Measurements from ENCODE around the gene SUGCT.
"Not testable (repeated sequence)": the region's sequence is repeated elsewhere in the genome, so short reads cannot be mapped to it uniquely, and the experiment has no call there.

The SUGCT gene

DNA sequence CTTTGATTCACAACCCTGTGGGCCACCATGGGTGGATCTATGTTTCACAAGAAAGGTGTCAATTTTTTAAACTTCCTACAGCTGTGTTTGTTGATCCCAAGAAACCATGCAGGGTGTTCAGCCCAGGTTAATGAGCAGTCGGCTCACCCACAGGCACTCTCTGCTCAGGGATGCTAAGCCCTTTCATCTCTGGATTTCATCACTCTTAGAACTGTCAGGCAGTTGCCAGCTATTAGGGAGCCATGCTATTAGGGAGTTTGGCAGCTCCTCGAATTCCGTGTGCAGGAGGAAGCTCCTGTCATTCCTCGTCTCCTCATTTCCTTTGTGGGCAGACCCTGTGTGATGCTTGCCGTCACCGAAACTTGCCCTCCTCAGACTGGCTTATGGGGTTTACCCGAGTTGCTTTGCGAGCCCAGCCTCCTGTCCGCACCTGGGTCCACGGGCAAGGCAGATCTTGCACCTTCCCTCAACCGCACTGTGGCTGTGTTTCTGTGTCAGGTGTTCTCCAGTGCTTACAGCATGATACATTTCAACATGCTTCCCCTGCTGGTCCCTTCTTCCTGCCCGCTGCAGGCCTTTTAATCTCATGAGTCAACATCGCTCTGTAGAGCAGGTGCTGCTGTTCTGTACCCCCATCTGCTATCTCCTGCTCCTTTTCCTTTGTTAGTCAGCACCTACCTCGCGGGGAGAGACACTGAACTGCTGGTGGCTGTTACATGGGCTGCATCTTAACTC is 509.8 kb downstream of the SUGCT start:
- DNase-seq: no peak

DNA sequence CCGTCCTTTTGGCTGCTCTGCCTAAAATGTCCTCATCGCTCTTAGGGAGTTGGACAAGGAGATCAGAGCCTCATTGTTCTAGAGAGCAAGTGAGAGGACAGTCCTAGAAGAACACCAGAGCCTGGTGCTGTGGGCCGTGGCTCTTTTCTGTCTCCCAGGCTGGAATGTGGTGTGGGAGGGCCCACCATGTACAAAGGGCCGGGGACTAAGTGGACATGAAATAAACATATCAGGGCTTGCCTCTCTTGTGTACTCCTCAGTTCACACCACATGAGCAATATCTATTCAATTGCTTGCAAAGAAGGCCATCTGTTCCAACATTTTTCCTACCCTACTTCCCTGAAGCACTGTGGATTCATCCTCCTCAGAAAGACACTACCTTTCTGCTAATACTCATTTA is 510.4 kb downstream of the SUGCT start:
- DNase-seq: no peak

DNA sequence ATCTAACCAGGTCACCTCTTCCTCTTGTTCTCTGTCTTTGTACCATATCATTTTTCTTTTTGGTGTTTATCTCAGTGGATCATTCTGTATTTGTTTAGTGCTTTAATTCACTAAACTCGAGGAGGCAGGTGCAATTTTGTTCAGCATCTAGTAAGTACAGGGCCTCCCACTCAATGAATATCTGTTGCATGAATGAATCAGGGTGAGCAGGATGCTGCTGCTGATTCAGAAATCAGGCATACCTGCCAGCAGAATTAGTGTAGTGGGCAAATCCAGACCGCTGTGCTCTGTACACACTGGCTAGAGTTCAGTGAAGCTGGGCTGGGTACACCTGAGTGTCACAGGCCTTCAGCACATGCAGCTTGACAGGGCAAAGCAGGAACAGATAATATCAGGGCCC is 511.9 kb downstream of the SUGCT start:
- DNase-seq: no peak

DNA sequence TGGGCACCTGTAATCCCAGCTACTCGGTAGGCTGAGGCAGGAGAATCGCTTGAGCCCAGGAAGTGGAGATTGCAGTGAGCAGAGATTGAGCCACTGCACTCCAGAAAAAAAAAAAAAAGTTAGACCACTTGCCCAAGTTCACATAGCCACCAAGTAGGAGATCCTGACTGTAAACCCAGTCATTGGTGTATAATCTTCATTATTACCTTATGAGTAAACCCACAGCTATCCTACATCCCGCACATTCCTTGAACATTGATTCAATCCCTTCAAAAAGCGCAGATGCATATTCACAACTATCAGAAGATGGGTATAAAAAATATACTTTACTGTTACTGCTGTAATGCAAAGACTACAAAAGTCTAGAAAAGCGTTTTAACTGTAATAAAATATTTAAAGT is 512.9 kb downstream of the SUGCT start:
- DNase-seq: no peak

DNA sequence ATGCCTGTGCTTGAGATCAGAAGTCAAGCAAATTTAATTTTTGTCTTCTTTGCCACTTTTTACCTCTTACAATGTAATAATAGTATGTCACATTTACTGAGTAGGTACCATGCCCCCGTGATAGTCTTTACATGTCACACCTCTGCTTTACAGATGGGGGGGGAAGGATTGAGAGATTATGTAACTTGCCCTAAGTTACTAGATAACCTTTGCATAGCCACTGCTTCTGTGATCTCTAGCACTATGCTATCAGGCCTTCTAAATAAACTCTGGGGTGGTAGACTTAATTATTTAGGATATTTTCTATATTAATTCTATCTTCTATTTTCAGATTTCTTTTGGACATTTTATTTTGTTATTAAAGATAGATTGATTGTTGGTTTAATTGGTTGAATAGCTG is 514.4 kb downstream of the SUGCT start:
- DNase-seq: no peak

DNA sequence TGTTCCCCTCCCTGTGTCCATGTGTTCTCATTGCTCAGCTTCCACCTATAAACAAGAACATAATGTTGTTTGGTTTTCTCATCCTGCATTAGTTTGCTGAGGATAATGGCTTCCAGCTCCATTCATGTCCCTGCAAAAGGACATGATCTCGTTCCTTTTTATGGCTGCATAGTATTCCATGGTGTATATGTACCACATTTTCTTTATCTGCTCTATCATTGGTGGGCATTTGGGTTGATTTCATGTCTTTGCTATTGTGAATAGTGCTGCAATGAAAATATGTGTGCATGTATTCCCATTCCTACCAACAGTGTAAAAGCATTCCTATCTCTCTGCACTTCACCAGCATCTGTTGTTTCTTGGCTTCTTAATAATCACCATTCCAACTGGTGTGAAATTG is 516.1 kb downstream of the SUGCT start:
- DNase-seq: not testable (repeated sequence)

DNA sequence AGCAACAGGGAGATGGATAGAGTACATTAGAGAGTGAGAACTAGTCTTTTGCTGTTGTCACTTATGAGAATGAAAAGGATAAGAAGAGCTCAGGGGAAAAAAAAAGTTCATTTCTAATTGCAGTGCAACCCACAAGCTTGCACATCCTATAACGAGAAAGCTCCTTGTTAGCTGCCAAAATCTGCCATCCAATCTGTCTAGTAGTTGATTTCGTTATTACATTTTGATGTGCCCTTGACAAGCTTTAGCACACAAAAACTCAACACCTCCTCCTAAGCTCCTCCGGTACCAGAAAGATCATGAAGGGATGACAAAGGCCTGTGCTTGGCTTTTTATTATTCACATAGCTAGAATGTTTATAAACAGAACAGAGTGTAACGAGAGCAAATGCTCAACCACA is 519.4 kb downstream of the SUGCT start:
- DNase-seq: no peak

DNA sequence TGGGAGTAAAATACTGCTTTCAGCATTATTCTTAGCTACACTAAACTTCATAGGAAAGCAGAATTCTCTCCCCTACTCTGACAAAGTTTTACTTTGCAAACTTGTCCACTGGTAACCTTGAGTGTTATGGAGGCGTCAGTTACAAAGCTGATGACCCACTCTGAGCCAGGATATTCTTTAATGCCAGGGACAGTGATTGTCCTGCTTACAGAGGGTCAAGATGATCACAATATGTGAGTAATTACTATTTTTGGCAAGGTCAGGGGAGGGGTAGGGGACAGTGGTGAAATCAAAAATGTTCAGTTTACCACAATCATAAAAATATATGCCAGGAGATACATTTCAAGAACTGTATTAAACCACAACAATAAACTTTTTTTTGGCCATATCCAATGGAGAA is 520.6 kb downstream of the SUGCT start:
- DNase-seq: no peak

DNA sequence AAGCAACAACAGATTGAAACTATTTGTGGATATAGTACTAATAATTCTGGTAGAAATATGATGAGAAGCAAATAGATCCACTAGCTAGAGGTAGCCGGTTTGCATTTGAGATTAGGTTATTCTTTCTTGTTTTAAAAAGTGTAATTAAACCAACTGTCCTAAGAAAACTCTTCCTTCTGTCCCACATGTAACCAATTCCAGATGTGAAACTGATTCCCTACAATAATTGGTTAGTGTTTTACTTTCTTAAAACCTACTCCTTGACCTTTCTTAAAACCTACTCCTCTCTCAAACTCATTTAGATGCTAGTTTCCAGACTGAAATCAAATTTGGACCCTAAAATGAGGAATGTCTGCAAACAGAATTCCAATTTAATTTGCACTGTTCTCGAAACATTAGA is 521.5 kb downstream of the SUGCT start:
- DNase-seq: no peak

DNA sequence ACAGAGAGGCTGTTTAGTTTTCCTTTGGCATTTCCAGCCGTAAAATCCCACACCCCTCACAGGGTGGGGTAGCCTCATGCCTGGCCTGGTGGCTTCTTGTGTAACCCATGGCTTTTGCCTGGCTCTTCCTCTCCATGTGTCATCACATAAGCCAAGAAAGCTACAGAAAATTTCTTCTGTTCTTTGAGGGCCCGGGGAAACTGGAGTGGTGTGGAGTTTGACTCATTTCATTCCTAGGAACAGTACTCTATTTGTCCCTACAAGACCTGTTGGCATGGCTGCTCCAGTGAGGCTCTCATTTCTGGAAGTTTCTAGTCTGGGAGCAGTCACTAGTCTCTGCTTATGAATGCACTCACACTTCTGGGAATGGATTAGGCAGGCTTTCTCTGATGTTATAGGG is 523.9 kb downstream of the SUGCT start:
- no peak for DNase-seq

DNA sequence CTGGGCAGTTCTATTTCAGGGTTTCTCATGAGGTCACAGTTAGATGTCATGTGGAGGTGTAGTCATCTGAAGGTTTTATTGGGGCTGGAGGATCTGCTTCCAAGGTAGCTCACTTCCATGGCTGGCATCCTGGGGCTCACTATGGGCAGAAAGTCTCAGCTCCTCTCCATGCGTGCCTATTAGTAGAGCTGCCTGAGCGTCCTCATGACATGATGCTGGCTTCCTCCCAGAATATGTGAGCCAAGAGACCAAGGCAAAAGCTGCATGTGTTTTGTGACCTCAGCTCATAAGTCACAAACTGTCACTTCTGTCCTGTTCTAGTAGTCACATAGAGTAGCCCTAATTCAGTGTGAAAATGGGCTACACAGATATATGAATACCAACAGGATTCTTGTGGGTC is 524.4 kb downstream of the SUGCT start:
- no peak for DNase-seq

DNA sequence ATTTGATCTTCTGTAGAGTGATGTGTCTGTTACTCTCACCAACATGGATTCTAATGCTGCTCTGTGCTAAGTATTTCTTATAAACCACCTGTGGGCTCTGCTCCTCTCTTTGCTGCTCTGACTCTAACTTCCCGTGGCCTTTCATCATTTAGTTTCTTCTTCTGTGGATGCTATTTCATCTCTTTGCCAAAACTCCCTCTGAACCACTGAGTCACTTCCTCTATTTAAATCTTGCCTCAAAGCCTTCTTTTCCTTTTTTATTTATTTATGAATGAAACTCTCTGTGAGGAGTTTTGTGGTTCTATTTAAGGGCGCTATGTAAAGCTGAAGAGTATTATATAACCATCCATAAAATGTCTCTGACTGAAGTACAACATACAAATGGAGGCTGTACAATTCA is 538.5 kb downstream of the SUGCT start:
- no peak for DNase-seq

DNA sequence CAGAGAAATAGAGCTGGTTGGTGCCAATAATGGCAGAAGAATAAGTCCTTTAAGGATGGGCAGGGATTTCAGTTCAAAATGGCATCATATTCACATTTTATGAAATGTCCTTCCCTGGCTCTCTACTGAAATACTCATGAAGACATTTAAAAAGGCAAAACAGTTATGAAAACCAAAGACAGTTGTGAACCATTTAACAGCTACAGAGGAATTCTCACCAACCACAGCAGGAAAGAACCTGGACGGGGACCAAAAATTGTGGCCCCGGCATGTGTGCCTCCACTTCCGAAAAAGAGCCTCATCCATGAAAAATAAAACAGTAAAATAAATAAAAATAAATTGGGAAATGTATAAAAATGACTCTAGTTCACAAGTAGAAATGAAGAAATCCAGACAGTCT is 539.5 kb downstream of the SUGCT start:
- DNase-seq: no peak

DNA sequence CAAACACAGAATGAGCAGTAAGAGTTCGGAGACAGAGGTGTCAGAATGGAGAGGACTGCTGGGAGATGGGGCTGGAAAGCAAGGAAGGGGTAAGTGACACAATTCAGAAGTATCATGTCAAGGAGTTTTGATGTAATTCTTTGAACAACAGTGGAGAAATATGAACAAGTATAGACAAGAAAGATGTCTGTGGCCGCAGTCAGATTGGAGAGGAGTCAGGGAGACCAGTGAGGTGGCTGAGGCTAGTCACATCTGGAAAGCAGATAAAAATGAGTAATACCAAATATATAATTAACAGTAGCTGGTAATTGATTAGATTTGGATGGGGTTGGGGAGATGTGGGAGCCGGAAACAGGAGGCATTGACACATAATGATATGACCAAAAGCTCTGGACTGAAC is 540.9 kb downstream of the SUGCT start:
- no peak for DNase-seq

DNA sequence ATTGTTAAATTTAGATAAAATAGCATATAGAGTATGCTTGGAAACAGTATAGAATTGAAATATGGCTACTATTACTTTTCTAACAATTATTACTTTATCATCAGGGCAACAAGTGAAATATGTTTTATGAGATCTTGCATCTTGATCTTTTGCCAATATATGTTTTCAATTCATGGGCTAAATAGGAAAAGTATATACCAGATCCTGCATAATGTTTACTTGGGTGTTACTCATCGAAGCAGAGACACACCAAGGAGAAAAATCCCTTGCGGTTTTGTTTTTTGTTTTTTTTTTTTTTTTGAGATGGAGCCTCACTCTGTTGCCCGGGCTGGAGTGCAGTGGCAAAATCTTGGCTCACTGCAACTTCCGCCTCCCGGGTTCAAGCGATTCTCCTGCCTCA is 541.4 kb downstream of the SUGCT start:
- no peak for DNase-seq

DNA sequence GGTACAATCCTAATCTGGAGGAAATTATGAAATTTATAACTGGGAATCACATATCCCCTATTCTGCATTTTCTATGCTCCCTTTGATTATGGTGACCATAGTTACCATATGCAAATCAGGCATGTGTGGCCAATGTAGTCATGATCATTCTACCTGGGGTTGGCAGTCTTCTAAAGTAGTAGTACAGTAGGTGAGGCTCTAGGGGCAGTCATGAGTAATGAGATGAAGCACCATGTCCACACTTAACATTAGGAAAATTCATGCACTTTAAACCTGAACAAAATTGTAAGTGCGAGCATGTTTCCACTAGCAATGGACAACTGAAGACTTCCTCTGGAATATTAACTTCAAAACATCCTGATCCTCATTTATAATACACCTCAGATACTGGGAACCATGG is 545.9 kb downstream of the SUGCT start:
- DNase-seq: no peak

DNA sequence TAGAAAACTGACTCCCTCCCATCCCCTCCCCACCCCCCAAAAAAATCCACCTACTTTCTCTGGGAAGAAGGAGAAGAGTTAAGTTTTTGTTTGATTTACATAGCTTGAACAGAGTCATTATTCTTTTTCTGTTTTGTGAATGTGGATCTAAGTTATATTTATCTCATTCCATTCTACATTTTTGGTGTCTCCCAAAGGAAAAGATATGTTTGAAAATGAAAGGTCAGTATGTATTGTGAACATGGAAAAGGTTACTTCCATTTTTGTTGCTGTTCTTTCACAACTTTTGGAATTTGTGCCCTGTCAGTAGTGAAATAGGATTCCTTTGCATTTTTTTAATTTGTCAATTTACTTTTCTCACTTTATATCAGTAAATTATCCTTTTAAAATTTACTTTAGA is 547.9 kb downstream of the SUGCT start:
- no peak for DNase-seq

DNA sequence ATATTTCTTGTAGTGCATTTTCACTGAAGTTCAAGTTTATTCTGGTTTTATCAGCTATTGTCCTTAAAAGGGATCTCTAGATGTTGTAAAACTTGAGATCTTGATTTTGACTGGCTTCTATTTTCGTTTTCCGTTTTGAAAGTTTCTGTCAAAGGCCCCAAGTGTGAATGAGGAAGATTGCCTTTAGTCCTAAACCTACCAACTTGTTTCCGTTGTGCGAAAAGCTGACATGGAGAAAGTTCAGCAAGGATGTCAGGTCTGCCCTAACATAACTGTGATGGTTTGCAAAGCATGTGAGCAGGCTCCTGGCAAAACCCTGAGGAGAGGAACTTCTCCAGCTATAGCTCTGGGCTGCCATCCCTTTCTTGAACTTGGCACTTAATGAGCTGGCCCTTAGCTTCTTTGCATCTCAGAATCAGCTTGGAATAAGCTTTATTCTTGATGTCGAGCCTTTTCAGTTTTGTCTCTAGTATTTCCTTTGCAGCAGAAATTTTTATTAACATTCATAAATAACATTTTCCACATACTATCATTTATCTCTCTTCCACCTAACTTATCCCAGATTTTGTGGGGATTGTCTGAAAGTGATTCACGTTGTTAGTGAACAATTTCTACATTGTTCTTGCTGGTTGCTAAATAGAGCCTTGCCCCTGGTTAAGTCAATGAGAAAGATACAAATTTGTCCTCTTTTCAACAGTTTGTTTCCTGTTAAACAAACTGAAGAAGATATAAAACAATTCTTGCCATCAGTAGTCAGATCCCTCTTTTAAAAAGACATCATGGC is 559.4 kb downstream of the SUGCT start:
- DNase-seq: no peak

DNA sequence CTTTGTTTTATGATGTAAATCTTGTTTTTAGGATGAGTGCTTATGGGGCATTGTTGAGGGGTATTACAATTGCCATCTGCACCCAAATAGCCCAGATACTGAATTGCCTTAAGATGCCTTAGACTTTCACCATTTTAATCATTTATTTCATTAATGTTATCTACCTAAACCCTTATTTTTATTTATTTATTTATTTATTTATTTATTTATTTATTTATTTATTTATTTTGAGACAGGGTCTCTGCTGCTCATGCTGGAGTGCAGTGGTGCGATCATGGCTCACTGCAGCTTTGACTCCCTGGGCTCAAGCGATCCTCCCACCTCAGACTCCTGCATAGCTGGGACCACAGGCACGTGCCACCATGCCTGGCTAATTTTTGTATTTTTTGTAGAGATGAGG is 560.2 kb downstream of the SUGCT start:
- DNase-seq: no peak

DNA sequence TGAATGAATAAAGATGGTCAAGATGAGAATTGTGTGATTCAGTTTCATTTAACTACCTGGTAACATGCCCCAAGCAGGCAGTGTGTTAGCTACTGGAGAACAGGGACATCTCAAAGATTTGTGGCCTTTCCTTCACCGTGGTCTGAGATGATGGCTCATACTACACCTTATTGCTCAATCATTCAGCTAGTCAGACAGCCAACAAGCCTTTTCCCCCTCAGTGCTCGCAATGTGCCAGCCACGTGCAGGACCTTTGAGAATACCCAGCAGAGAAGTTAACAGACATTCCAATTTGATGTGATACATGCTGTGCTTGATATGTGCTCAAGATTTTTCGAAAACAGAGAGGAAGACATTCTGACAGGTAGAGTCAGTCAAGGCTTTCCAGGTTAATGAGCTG is 562.8 kb downstream of the SUGCT start:
- DNase-seq: no peak

DNA sequence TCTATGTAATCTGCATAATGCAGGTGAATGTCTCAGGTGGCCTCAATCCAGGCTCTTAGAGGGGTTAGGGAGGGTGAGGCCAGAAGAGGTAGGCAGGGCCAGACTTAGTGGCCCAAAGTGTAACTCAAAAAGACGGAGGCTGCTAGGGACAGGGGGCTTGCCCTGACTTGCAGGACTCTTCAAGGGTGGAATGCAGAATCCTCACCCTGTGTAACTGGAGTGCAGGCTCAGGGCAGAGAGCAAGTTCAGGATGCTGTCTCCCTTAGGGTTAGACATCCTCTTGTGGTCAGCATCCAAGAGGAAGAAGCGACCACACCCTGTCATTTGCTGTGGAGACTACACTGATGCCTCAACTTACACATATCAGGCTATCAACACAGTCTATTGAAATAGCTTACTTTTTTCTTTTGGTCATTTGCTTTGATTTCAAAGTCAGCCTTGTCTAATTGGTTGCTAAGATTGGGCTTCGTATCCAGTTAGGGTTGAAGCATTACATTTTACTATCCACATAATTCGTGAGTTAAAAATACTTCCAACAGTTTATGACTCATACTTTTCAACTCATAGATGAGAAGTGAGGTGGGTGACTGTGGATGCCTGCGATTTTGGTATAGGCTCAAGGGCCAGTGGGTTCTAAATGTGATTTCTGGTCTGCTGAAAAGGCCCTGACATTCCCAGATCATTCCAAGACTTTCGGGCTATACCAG is 563.6 kb downstream of the SUGCT start:
- no peak for DNase-seq

DNA sequence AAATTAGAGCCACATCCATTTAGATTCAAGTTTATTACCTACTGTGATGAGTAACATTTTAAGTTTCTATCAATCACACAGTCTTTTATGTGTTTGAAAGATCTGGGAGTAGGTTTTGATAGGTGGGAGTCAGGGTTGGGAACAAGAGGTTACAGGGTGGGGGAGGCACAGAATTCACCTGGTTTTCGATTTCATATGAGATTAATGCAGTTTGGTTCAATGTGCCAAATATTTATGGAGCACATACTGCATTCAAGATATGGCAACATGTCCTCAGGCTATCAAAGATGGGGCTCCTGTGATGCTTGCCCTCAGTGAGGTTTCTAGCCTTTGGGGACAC is 564.1 kb downstream of the SUGCT start:
- no peak for DNase-seq

DNA sequence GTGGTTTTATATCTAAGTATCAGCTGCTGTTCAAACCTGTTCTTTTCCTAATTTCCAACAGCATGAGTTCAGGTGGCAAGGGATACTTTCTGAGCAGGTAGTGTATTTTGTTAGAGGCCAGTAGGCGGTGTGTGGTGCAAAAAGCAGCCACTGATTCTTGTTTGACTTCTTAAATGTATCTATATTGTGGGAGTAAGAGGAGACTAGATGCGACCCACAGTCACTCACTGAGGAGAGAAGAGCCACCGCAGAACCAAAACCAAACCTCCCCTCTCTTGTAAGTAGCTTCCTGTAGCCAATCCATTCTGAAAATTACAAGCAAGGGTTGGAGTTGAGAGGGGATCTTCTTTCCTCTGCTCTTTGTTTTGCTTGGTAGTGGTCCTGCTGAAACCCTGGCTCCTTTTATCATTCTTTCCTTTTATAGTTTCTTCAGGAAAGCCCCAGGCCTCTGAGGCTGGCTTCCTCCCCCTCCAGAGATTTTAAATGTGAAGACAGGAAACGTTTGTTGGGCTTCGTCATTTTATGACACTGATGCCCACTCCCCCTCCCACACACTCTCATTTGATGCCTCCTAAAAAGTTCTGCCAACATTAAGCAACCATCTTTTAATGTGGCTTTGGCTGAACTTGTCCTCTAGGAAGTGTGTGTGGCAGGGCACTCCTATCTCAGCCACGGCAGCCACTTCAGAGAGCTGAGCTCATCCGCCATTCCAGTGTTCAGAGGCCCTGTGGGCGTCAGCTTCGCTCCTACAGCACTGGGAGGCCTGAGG is 566.0 kb downstream of the SUGCT start:
- DNase-seq: no peak

Measured in NCI-H1048 (cell line).